ENCODE data around the gene FRAT1.

- TF ChIP-seq, protein P1, sequence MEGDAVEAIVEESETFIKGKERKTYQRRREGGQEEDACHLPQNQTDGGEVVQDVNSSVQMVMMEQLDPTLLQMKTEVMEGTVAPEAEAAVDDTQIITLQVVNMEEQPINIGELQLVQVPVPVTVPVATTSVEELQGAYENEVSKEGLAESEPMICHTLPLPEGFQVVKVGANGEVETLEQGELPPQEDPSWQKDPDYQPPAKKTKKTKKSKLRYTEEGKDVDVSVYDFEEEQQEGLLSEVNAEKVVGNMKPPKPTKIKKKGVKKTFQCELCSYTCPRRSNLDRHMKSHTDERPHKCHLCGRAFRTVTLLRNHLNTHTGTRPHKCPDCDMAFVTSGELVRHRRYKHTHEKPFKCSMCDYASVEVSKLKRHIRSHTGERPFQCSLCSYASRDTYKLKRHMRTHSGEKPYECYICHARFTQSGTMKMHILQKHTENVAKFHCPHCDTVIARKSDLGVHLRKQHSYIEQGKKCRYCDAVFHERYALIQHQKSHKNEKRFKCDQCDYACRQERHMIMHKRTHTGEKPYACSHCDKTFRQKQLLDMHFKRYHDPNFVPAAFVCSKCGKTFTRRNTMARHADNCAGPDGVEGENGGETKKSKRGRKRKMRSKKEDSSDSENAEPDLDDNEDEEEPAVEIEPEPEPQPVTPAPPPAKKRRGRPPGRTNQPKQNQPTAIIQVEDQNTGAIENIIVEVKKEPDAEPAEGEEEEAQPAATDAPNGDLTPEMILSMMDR (conservative IDR thresholded peaks at IDR 0.05), result no peak
- no peak for TF ChIP-seq ZFX (IDR thresholded peaks at IDR 0.05)
Measured at GRCh38 chr10:97291357-97292096, 27.5 kb upstream of the FRAT1 start.
